HepG2 (cell line): ENCODE measurements around the gene ZCCHC4.

ENCODE experiments used
- CTCF ChIP-seq: sonication (generic); formaldehyde crosslinking; IDR thresholded peaks from 2 replicates; pipeline ENCODE4 v1.5.0; 2020; ENCODE audit warnings: mild to moderate bottlenecking, missing genetic modification reagents, moderate library complexity
- EZH2 ChIP-seq: conservative IDR thresholded peaks from 2 replicates; pipeline ENCODE4 v1.6.1; 2012; ENCODE audit warnings: mild to moderate bottlenecking, low read depth, low read length, moderate library complexity
- MTF1 ChIP-seq: sonication (generic); formaldehyde crosslinking; IDR thresholded peaks from 2 replicates; pipeline ENCODE4 v1.5.0; 2020; ENCODE audit warnings: missing genetic modification reagents
- MZF1 ChIP-seq: sonication (generic); formaldehyde crosslinking; IDR thresholded peaks from 2 replicates; pipeline ENCODE4 v1.8.1; 2023; ENCODE audit warnings: mild to moderate bottlenecking, missing genetic modification reagents, borderline replicate concordance
- PREB ChIP-seq: sonication (generic); formaldehyde crosslinking; IDR thresholded peaks from 2 replicates; pipeline ENCODE4 v1.4.0; 2020; ENCODE audit warnings: missing genetic modification reagents
- RAD21 ChIP-seq: fragments of 450-650 bp; formaldehyde crosslinking; IDR thresholded peaks from 2 replicates; pipeline ENCODE4 v1.5.0; 2020; ENCODE audit warnings: mild to moderate bottlenecking
- SRF ChIP-seq: IDR thresholded peaks from 2 replicates; pipeline ENCODE4 v1.6.1; 2011; ENCODE audit warnings: mild to moderate bottlenecking, low read depth, low read length, moderate library complexity
- ZNF362 ChIP-seq: sonication (generic); formaldehyde crosslinking; IDR thresholded peaks from 2 replicates; pipeline ENCODE4 v1.4.0; 2020; ENCODE audit warnings: missing genetic modification reagents, mild to moderate bottlenecking, borderline replicate concordance
- ZNF543 ChIP-seq: sonication (generic); formaldehyde crosslinking; IDR thresholded peaks from 2 replicates; pipeline ENCODE4 v1.4.0; 2020; ENCODE audit warnings: mild to moderate bottlenecking, missing genetic modification reagents
- ZNF639 ChIP-seq: conservative IDR thresholded peaks from 2 replicates; pipeline ENCODE4 v1.6.1; 2018; ENCODE audit warnings: missing genetic modification reagents
- ZNF646 ChIP-seq: sonication (generic); formaldehyde crosslinking; IDR thresholded peaks from 2 replicates; pipeline ENCODE4 v1.9.0; 2021; ENCODE audit warnings: mild to moderate bottlenecking, missing genetic modification reagents
- ZSCAN12 ChIP-seq: sonication (generic); formaldehyde crosslinking; IDR thresholded peaks from 2 replicates; pipeline ENCODE4 v1.9.0; 2021; ENCODE audit warnings: mild to moderate bottlenecking, missing genetic modification reagents

- no peak for TF ChIP-seq CTCF (CRISPR knock-in tag)
- TF ChIP-seq MZF1 (CRISPR knock-in tag), result no peak
- TF ChIP-seq EZH2, result no peak
- no peak for TF ChIP-seq MTF1 (CRISPR knock-in tag)
- no peak for TF ChIP-seq ZNF543
- no peak for TF ChIP-seq ZNF362 (CRISPR knock-in tag)
- TF ChIP-seq ZNF639 (CRISPR knock-in tag), result no peak
- TF ChIP-seq RAD21 (CRISPR knock-in tag), result no peak
- no peak for TF ChIP-seq ZNF646
- TF ChIP-seq PREB (CRISPR knock-in tag), result no peak
- no peak for TF ChIP-seq ZSCAN12 (CRISPR knock-in tag)
- TF ChIP-seq SRF, result no peak
These were observed 57.7 kb downstream of the ZCCHC4 start for GRCh38 chr4:25370242-25370641.
